Jurkat, Clone E6-1 (cell line): ENCODE data around the gene CCDC3. TPM values are rescaled to one million over a fixed set of nuclear protein-coding genes. Genes with fewer than 3 reads are reported as not detected.
"Not testable (repeated sequence)": the region's sequence is repeated elsewhere in the genome, so short reads cannot be mapped to it uniquely, and the experiment has no call there.

Experiments used
- DNase-seq: peaks from one replicate; pipeline ENCODE4 v3.0.0-alpha.2; 2011; ENCODE audit warnings: low read depth, low spot score
- H3K4me3 ChIP-seq: 2 replicates; pipeline ENCODE4 v1.5.1; 2011; ENCODE audit warnings: mild to moderate bottlenecking, low read length, control low read depth, moderate library complexity
- polyA plus RNA-seq: library from polyadenylated mRNA; unstranded; fragments of >200 nt; gene quantifications from one replicate; pipeline ENCODE4 v1.2.1, GENCODE V29; 2012; ENCODE audit warnings: missing spikeins; ENCODE audit not compliant: insufficient read length, insufficient read depth

Gene CCDC3
- polyA plus RNA-seq = 2.9 TPM

- no peak for DNase-seq
- H3K4me3 ChIP-seq = no peak within 1 kb of the TSS
Observed at GRCh38 chr10:13001041-13001886, at the start of gene CCDC3. Gene CCDC3, minus strand, starts transcription at chr10:13001713. Its CDS starts 143 bp downstream, at chr10:13001570.

- no peak for DNase-seq
- H3K4me3 ChIP-seq = no peak overlapping the region
Observed at GRCh38 chr10:13051126-13051694, 49.7 kb upstream of the CCDC3 start.

GRCh38 chr10:13049774-13050420 lies 48.4 kb upstream of the CCDC3 start:
- no peak for DNase-seq
- no peak overlapping the region for H3K4me3 ChIP-seq

- no peak overlapping the region for H3K4me3 ChIP-seq
- DNase-seq = no peak
Observed at GRCh38 chr10:13048762-13049161, 47.2 kb upstream of the CCDC3 start.

GRCh38 chr10:13047529-13048206 lies 46.2 kb upstream of the CCDC3 start:
- H3K4me3 ChIP-seq = no peak overlapping the region
- DNase-seq = no peak

- no peak overlapping the region for H3K4me3 ChIP-seq
Observed at GRCh38 chr10:13046851-13047528, 45.5 kb upstream of the CCDC3 start.

GRCh38 chr10:13043520-13043919 lies 42.0 kb upstream of the CCDC3 start:
- H3K4me3 ChIP-seq = no peak overlapping the region

More at GRCh38 chr10:13046851-13047528, 45.5 kb upstream of the CCDC3 start:
- DNase-seq = no peak

GRCh38 chr10:13039761-13040160 lies 38.2 kb upstream of the CCDC3 start:
- DNase-seq = no peak
- H3K4me3 ChIP-seq = no peak overlapping the region

More at GRCh38 chr10:13043520-13043919, 42.0 kb upstream of the CCDC3 start:
- no peak for DNase-seq

- H3K4me3 ChIP-seq = no peak overlapping the region
- no peak for DNase-seq
Observed at GRCh38 chr10:13038391-13038790, 36.9 kb upstream of the CCDC3 start.

- no peak overlapping the region for H3K4me3 ChIP-seq
- no peak for DNase-seq
Observed at GRCh38 chr10:13037832-13038231, 36.3 kb upstream of the CCDC3 start.

- no peak for DNase-seq
- H3K4me3 ChIP-seq = no peak overlapping the region
Observed at GRCh38 chr10:13036841-13037240, 35.3 kb upstream of the CCDC3 start.

- not testable (repeated sequence) for H3K4me3 ChIP-seq, DNase-seq
Observed at GRCh38 chr10:13035731-13036130, 34.2 kb upstream of the CCDC3 start.

GRCh38 chr10:13026873-13027272 lies 25.4 kb upstream of the CCDC3 start:
- H3K4me3 ChIP-seq = no peak overlapping the region
- no peak for DNase-seq

GRCh38 chr10:13023754-13024153 lies 22.2 kb upstream of the CCDC3 start:
- no peak overlapping the region for H3K4me3 ChIP-seq
- DNase-seq = no peak

GRCh38 chr10:13019280-13019679 lies 17.8 kb upstream of the CCDC3 start:
- no peak overlapping the region for H3K4me3 ChIP-seq
- no peak for DNase-seq

GRCh38 chr10:13018171-13018570 lies 16.7 kb upstream of the CCDC3 start:
- DNase-seq = no peak
- no peak overlapping the region for H3K4me3 ChIP-seq

GRCh38 chr10:13016886-13017285 lies 15.4 kb upstream of the CCDC3 start:
- H3K4me3 ChIP-seq = no peak overlapping the region
- DNase-seq = no peak

- no peak for DNase-seq
- no peak overlapping the region for H3K4me3 ChIP-seq
Observed at GRCh38 chr10:13016426-13016825, 14.9 kb upstream of the CCDC3 start.

- DNase-seq = no peak
- no peak overlapping the region for H3K4me3 ChIP-seq
Observed at GRCh38 chr10:13006037-13006436, 4.5 kb upstream of the CCDC3 start.
